GM21825 (cell line): ENCODE data around the gene CD86.

Source experiments
- ATAC-seq: cut with Tn5 transposase; IDR thresholded peaks from one replicate; pipeline ENCODE4 v1.9.1; 2021; ENCODE audit warnings: mild to moderate bottlenecking, moderate library complexity; ENCODE audit not compliant: unreplicated experiment

The CD86 gene

DNA sequence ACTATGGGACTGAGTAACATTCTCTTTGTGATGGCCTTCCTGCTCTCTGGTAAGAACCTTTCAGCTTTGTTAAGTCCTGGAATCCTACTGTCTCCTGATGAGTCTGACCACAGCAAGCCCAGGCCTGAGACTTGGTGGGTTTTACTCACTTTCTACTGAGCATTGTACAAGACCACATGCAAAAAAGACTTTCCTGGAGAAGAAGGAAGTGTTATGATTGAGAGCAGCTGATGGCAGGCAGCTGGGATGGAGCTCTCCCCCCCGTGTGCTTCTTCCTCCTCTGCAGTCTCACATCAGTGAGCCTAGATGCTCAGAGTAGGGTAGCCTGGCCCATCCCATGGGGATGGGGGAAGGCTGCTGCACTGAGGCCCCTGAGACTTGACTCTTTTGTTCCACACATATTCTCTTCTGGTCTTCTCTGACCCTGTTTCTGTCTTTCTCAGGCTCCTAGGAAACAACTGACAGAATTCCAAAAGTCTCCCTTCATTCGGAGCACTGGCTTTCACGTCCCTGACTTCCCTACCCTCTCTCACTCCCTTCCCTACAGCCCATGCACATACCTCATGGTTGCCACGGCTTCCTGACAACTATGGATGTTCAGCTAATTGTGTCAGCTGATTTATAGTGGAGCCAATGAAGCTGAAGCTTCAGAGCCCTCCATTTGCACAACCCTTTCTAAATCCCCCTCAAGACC lies 36.6 kb downstream of the CD86 start:
- peak; percentile 38 for ATAC-seq

DNA sequence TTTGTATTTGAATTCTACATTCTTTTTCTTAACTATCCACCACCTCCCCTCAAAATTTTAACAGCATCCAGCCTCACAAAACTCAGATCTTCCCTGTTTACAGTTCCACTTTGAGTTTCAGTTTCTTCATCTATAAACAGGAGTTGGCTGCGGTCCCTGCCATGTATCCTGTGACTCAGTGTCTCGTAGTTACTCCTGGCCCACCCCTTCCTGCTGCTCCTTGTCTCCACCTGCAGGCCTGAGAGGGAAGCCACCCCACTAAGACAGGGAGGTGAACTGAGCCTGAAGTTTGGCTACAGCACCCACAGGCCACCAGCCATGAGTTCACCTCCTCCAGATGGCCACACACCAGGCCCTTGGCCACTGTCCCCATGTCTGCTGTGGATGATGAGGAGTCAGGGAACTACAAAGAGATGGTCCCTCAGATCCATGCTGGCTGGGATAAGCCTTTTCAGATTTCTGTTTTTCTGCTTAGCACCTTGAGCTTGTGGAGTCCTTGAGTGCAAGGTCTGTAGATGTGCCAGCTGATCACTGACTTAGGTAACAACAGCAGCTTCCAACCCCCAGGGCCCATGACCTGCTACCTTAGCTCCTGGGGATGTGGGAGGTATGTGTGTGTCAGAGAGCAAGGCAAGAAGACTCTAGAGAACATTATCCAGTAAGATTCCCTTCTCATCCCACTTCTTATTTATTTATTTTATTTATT lies 37.5 kb downstream of the CD86 start:
- ATAC-seq: peak; percentile 32

- ATAC-seq: peak; percentile 29
Observed at GRCh38 chr3:122094125-122094524, 39.0 kb downstream of the CD86 start.

- ATAC-seq: no peak
Observed at GRCh38 chr3:122094693-122095092, 39.5 kb downstream of the CD86 start.

- ATAC-seq: no peak
Observed at GRCh38 chr3:122097141-122097540, 42.0 kb downstream of the CD86 start.

DNA sequence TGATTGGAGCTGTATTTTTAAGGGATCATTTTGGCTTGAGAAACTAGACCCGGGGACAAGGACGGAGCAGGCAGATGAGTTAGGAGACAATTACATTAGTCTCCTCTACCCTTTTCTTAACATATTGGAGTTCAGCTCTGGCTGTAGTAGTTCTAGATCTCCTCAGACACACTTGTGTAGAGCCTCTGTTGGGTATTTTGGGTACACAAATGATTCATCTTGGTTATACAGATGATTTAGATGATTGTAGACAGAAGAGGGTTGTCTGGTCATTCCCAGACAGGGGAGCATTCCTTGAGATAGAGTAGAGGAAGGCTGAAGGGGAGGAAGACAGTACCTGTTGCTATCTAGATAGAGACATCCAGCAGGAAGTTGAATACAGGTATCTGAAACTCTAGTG lies 43.4 kb downstream of the CD86 start:
- no peak for ATAC-seq

DNA sequence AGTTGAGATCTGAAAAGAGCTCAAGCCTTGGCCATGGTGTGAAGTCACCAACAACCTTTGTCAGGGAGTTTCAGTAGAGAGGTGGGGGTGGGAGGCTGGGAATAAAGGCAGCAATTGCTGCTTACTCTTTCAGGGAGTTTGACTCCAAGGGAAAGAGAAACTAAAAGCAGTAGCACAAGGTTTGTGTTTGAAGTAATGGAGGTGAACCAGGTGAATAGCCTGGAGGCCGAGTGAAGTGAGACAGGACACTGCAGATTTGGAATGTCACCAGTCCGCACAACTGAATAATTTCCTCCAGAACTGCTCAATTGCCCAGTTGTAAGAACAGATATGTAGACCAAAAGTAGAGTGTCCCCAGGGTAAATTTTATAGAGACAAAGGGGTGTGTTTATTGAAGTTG lies 44.1 kb downstream of the CD86 start:
- no peak for ATAC-seq

GRCh38 chr3:122100083-122100482 lies 44.9 kb downstream of the CD86 start:
- ATAC-seq: no peak

- ATAC-seq: peak; percentile 34
Observed at GRCh38 chr3:122100591-122101463, 45.7 kb downstream of the CD86 start.

GRCh38 chr3:122101646-122102045 lies 46.5 kb downstream of the CD86 start:
- peak; percentile 44 for ATAC-seq

GRCh38 chr3:122102191-122102935 lies 47.2 kb downstream of the CD86 start:
- ATAC-seq: peak; percentile 35

- ATAC-seq: no peak
Observed at GRCh38 chr3:122103821-122104514, 48.8 kb downstream of the CD86 start.

- peak; percentile 27 for ATAC-seq
Observed at GRCh38 chr3:122104515-122105194, 49.5 kb downstream of the CD86 start.

GRCh38 chr3:122105626-122106025 lies 50.5 kb downstream of the CD86 start:
- no peak for ATAC-seq

DNA sequence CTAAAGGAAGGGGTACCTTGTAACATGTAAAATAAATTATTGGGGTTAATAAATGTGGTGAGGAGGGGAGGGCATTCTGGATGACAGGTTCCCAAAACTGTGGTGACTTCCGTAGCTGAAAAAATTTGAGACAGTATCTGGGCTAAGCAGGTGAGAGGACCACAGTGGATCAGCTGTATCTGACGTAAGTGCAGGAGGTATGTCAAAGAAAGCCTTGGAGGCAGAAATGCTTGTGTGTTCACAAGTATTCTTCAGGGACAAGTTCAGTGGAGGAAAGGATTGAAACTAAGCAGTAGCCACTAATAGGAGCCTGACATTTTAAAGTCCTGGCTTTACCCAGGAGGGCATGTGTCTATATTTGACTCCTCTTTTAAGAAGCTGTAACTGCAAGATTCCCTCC lies 52.0 kb downstream of the CD86 start:
- ATAC-seq: no peak

GRCh38 chr3:122111974-122112373 lies 56.8 kb downstream of the CD86 start:
- ATAC-seq: no peak

DNA sequence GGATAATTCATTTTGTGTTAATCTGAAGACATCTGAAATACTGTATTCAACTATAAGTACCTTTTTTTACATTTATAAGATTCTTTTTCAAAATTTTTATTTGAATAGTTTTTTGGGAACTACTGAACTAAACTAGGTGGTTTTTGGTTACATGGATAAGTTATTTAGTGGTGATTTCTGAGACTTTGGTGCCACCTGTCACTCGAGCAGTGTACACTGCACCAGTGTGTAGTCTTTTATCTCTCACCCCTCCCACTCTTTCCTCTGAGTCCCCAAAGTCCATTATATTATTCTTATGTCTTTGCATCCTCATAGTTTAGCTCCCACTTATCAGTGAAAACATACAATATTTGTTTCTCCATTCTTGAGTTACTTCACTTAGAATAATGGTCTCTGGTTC lies 57.6 kb downstream of the CD86 start:
- no peak for ATAC-seq

GRCh38 chr3:122123850-122124249 lies 68.7 kb downstream of the CD86 start:
- ATAC-seq: no peak

- no peak for ATAC-seq
Observed at GRCh38 chr3:122132949-122133540, 77.9 kb downstream of the CD86 start.
